GM12892 (cell line): ENCODE data around the gene UNKL.

ENCODE experiments used
- POLR2A ChIP-seq: IDR thresholded peaks from 2 replicates; pipeline ENCODE4 v1.6.1; 2011; ENCODE audit warnings: low read depth, low read length, control low read depth
- TAF1 ChIP-seq: IDR thresholded peaks from 2 replicates; pipeline ENCODE4 v1.6.1; 2011; ENCODE audit warnings: low read depth, mild to moderate bottlenecking, control low read depth, low read length, borderline replicate concordance

DNA sequence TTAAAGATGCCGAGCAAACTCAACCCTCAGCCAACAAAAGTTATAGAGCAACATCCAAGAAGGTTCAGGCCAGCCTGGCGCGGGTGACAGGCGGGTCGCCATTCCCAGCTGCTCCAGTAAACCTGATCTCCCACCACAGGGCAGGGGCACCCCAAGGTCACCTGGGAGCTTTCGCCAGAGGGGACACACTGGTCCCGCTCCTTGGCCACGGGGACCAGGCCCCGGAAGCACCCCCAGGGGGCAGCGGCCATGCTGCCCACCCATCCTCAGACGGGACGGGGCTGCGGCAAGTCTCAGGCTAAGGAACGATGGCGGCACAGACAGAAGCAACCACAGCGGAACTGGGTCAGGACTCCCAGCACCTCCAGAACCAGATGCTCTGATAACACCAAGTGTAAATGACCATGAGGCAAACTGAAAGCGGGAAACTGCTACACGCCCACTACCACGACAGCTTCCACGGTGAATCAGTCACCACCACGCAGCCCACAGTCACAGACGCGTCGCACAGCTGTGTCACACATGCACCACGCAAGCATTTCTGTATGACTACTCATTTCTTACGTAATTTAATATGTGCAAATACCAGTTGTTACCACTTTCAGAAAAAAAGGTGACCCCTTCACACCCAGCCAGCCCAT, 44.0 kb upstream of the UNKL start:
- TF ChIP-seq POLR2A (no peak), TAF1 (no peak)
